ENCODE data around the gene AKAP6. TPM values are rescaled to one million over a fixed set of nuclear protein-coding genes. Genes with fewer than 3 reads are reported as not detected.

The AKAP6 gene
- total and polyA plus RNA-seq, 5 donors from 2014 or later, result 0.07 to 1.1 (median 0.47) TPM

- no peaks in the 10 kb centered on the region for H3K27me3 Mint-ChIP-seq
- H3K4me3 Mint-ChIP-seq, result no peak overlapping the region
- Histone ChIP-seq H3K27me3 (ENCODE audit: control insufficient read depth, insufficient read depth, low read length) (no peaks in the 10 kb centered on the region), H3K4me1 (ENCODE audit: control insufficient read depth, insufficient read depth, low read length, poor library complexity, severe bottlenecking) (no peaks in the 10 kb centered on the region), H3K9me3 (ENCODE audit: control insufficient read depth in 2 of 2, low read length in 2 of 2) (no peaks in the 10 kb centered on the region), H3K27ac (ENCODE audit: insufficient read depth, low read length, poor library complexity, severe bottlenecking) (no peak overlapping the region), H3K4me3 (ENCODE audit: low read depth, low read length) (no peak overlapping the region), H3K36me3 (ENCODE audit: control insufficient read depth, insufficient read depth, low read length) (no peaks in the 10 kb centered on the region)
- H3K4me1 Mint-ChIP-seq, result no peaks in the 10 kb centered on the region
- no peaks in the 10 kb centered on the region for H3K9me3 Mint-ChIP-seq
- no peak overlapping the region for H3K27ac Mint-ChIP-seq
- no peak for ATAC-seq (ENCODE audit: low read depth in 2 of 2)
- no peaks in the 10 kb centered on the region for H3K36me3 Mint-ChIP-seq
- no peak for DNase-seq
These were observed 272.0 kb downstream of the AKAP6 start for GRCh38 chr14:32601069-32601468.

- no peak for DNase-seq
- Histone ChIP-seq H3K27me3 (ENCODE audit: control insufficient read depth, insufficient read depth, low read length) (no peaks in the 10 kb centered on the region), H3K9me3 (ENCODE audit: control insufficient read depth in 2 of 2, low read length in 2 of 2) (no peaks in the 10 kb centered on the region), H3K36me3 (ENCODE audit: control insufficient read depth, insufficient read depth, low read length) (no peaks in the 10 kb centered on the region), H3K4me3 (ENCODE audit: low read depth, low read length) (no peak overlapping the region), H3K27ac (ENCODE audit: insufficient read depth, low read length, poor library complexity, severe bottlenecking) (no peak overlapping the region), H3K4me1 (ENCODE audit: control insufficient read depth, insufficient read depth, low read length, poor library complexity, severe bottlenecking) (no peaks in the 10 kb centered on the region)
- ATAC-seq (ENCODE audit: low read depth in 2 of 2), result no peak
- Mint-ChIP-seq H3K9me3 (no peaks in the 10 kb centered on the region), H3K27ac (no peak overlapping the region), H3K4me3 (no peak overlapping the region), H3K36me3 (no peaks in the 10 kb centered on the region), H3K4me1 (no peaks in the 10 kb centered on the region), H3K27me3 (no peaks in the 10 kb centered on the region)
These were observed 272.8 kb downstream of the AKAP6 start for GRCh38 chr14:32601906-32602305.

GRCh38 chr14:32602699-32603098 is 273.6 kb downstream of the AKAP6 start:
- Mint-ChIP-seq H3K27me3 (no peaks in the 10 kb centered on the region), H3K27ac (no peak overlapping the region), H3K4me1 (no peaks in the 10 kb centered on the region), H3K9me3 (no peaks in the 10 kb centered on the region), H3K4me3 (no peak overlapping the region), H3K36me3 (no peaks in the 10 kb centered on the region)
- ATAC-seq (ENCODE audit: low read depth in 2 of 2) (no peak), DNase-seq (no peak)
- Histone ChIP-seq H3K4me3 (ENCODE audit: low read depth, low read length) (no peak overlapping the region), H3K9me3 (ENCODE audit: control insufficient read depth in 2 of 2, low read length in 2 of 2) (no peaks in the 10 kb centered on the region), H3K4me1 (ENCODE audit: control insufficient read depth, insufficient read depth, low read length, poor library complexity, severe bottlenecking) (no peaks in the 10 kb centered on the region), H3K27ac (ENCODE audit: insufficient read depth, low read length, poor library complexity, severe bottlenecking) (no peak overlapping the region), H3K36me3 (ENCODE audit: control insufficient read depth, insufficient read depth, low read length) (no peaks in the 10 kb centered on the region), H3K27me3 (ENCODE audit: control insufficient read depth, insufficient read depth, low read length) (no peaks in the 10 kb centered on the region)

- H3K9me3 Mint-ChIP-seq, result no peaks in the 10 kb centered on the region
- H3K4me1 ChIP-seq (ENCODE audit: control insufficient read depth, insufficient read depth, low read length, poor library complexity, severe bottlenecking), result no peaks in the 10 kb centered on the region
- no peak overlapping the region for H3K4me3 Mint-ChIP-seq
- H3K27ac ChIP-seq (ENCODE audit: insufficient read depth, low read length, poor library complexity, severe bottlenecking), result no peak overlapping the region
- no peaks in the 10 kb centered on the region for H3K36me3 ChIP-seq (ENCODE audit: control insufficient read depth, insufficient read depth, low read length)
- H3K36me3 Mint-ChIP-seq, result no peaks in the 10 kb centered on the region
- no peaks in the 10 kb centered on the region for H3K4me1 Mint-ChIP-seq
- H3K4me3 ChIP-seq (ENCODE audit: low read depth, low read length), result no peak overlapping the region
- H3K9me3 ChIP-seq (ENCODE audit: control insufficient read depth in 2 of 2, low read length in 2 of 2), result no peaks in the 10 kb centered on the region
- H3K27me3 ChIP-seq (ENCODE audit: control insufficient read depth, insufficient read depth, low read length), result no peaks in the 10 kb centered on the region
- ATAC-seq (ENCODE audit: low read depth in 2 of 2) (no peak), DNase-seq (no peak)
- H3K27ac Mint-ChIP-seq, result no peak overlapping the region
- no peaks in the 10 kb centered on the region for H3K27me3 Mint-ChIP-seq
These were observed 275.0 kb downstream of the AKAP6 start for GRCh38 chr14:32603992-32604565.

- H3K27ac ChIP-seq (ENCODE audit: insufficient read depth, low read length, poor library complexity, severe bottlenecking), result no peak overlapping the region
- H3K27ac Mint-ChIP-seq, result no peak overlapping the region
- no peaks in the 10 kb centered on the region for H3K9me3 Mint-ChIP-seq
- no peaks in the 10 kb centered on the region for H3K36me3 ChIP-seq (ENCODE audit: control insufficient read depth, insufficient read depth, low read length)
- no peaks in the 10 kb centered on the region for H3K9me3 ChIP-seq (ENCODE audit: control insufficient read depth in 2 of 2, low read length in 2 of 2)
- H3K36me3 Mint-ChIP-seq, result no peaks in the 10 kb centered on the region
- DNase-seq (peak in 1 of 3 donors; percentile 9), ATAC-seq (ENCODE audit: low read depth in 2 of 2) (no peak)
- H3K4me1 ChIP-seq (ENCODE audit: control insufficient read depth, insufficient read depth, low read length, poor library complexity, severe bottlenecking), result no peaks in the 10 kb centered on the region
- H3K27me3 ChIP-seq (ENCODE audit: control insufficient read depth, insufficient read depth, low read length), result no peaks in the 10 kb centered on the region
- H3K4me3 ChIP-seq (ENCODE audit: low read depth, low read length), result no peak overlapping the region
- no peaks in the 10 kb centered on the region for H3K4me1 Mint-ChIP-seq
- H3K27me3 Mint-ChIP-seq, result no peaks in the 10 kb centered on the region
- H3K4me3 Mint-ChIP-seq, result no peak overlapping the region
These were observed 277.2 kb downstream of the AKAP6 start for GRCh38 chr14:32606301-32606700.

- no peak for ATAC-seq (ENCODE audit: low read depth in 2 of 2)
- H3K27ac Mint-ChIP-seq, result no peak overlapping the region
- H3K4me3 ChIP-seq (ENCODE audit: low read depth, low read length), result no peak overlapping the region
- H3K27ac ChIP-seq (ENCODE audit: insufficient read depth, low read length, poor library complexity, severe bottlenecking), result no peak overlapping the region
- no peaks in the 10 kb centered on the region for H3K9me3 ChIP-seq (ENCODE audit: control insufficient read depth in 2 of 2, low read length in 2 of 2)
- no peak overlapping the region for H3K4me3 Mint-ChIP-seq
- DNase-seq, result no peak
- H3K4me1 Mint-ChIP-seq, result no peaks in the 10 kb centered on the region
- no peaks in the 10 kb centered on the region for H3K4me1 ChIP-seq (ENCODE audit: control insufficient read depth, insufficient read depth, low read length, poor library complexity, severe bottlenecking)
- no peaks in the 10 kb centered on the region for H3K9me3 Mint-ChIP-seq
- no peaks in the 10 kb centered on the region for H3K27me3 Mint-ChIP-seq
- H3K36me3 ChIP-seq (ENCODE audit: control insufficient read depth, insufficient read depth, low read length), result no peaks in the 10 kb centered on the region
- no peaks in the 10 kb centered on the region for H3K27me3 ChIP-seq (ENCODE audit: control insufficient read depth, insufficient read depth, low read length)
- H3K36me3 Mint-ChIP-seq, result no peaks in the 10 kb centered on the region
These were observed 278.3 kb downstream of the AKAP6 start for GRCh38 chr14:32607399-32607798.

GRCh38 chr14:32608857-32609256 is 279.8 kb downstream of the AKAP6 start:
- Histone ChIP-seq H3K4me1 (ENCODE audit: control insufficient read depth, insufficient read depth, low read length, poor library complexity, severe bottlenecking) (no peaks in the 10 kb centered on the region), H3K27ac (ENCODE audit: insufficient read depth, low read length, poor library complexity, severe bottlenecking) (no peak overlapping the region), H3K9me3 (ENCODE audit: control insufficient read depth in 2 of 2, low read length in 2 of 2) (no peaks in the 10 kb centered on the region), H3K4me3 (ENCODE audit: low read depth, low read length) (no peak overlapping the region), H3K36me3 (ENCODE audit: control insufficient read depth, insufficient read depth, low read length) (no peaks in the 10 kb centered on the region), H3K27me3 (ENCODE audit: control insufficient read depth, insufficient read depth, low read length) (no peaks in the 10 kb centered on the region)
- Mint-ChIP-seq H3K36me3 (no peaks in the 10 kb centered on the region), H3K27me3 (no peaks in the 10 kb centered on the region), H3K4me3 (no peak overlapping the region), H3K27ac (no peak overlapping the region), H3K4me1 (no peaks in the 10 kb centered on the region), H3K9me3 (no peaks in the 10 kb centered on the region)
- ATAC-seq (ENCODE audit: low read depth in 2 of 2), result no peak
- DNase-seq, result no peak

- Histone ChIP-seq H3K27me3 (ENCODE audit: control insufficient read depth, insufficient read depth, low read length) (no peaks in the 10 kb centered on the region), H3K9me3 (ENCODE audit: control insufficient read depth in 2 of 2, low read length in 2 of 2) (no peaks in the 10 kb centered on the region), H3K4me3 (ENCODE audit: low read depth, low read length) (no peak overlapping the region), H3K4me1 (ENCODE audit: control insufficient read depth, insufficient read depth, low read length, poor library complexity, severe bottlenecking) (no peaks in the 10 kb centered on the region), H3K36me3 (ENCODE audit: control insufficient read depth, insufficient read depth, low read length) (no peaks in the 10 kb centered on the region), H3K27ac (ENCODE audit: insufficient read depth, low read length, poor library complexity, severe bottlenecking) (no peak overlapping the region)
- no peaks in the 10 kb centered on the region for H3K4me1 Mint-ChIP-seq
- H3K36me3 Mint-ChIP-seq, result no peaks in the 10 kb centered on the region
- H3K4me3 Mint-ChIP-seq, result no peak overlapping the region
- no peak for DNase-seq
- H3K9me3 Mint-ChIP-seq, result no peaks in the 10 kb centered on the region
- no peak overlapping the region for H3K27ac Mint-ChIP-seq
- no peaks in the 10 kb centered on the region for H3K27me3 Mint-ChIP-seq
- ATAC-seq (ENCODE audit: low read depth in 2 of 2), result no peak
These were observed 280.3 kb downstream of the AKAP6 start for GRCh38 chr14:32609388-32609787.

Measured in CD4-positive, CD25-positive, alpha-beta regulatory T cell (primary cell).